Measurements from ENCODE around the gene UTS2R.

UTS2R gene

DNA sequence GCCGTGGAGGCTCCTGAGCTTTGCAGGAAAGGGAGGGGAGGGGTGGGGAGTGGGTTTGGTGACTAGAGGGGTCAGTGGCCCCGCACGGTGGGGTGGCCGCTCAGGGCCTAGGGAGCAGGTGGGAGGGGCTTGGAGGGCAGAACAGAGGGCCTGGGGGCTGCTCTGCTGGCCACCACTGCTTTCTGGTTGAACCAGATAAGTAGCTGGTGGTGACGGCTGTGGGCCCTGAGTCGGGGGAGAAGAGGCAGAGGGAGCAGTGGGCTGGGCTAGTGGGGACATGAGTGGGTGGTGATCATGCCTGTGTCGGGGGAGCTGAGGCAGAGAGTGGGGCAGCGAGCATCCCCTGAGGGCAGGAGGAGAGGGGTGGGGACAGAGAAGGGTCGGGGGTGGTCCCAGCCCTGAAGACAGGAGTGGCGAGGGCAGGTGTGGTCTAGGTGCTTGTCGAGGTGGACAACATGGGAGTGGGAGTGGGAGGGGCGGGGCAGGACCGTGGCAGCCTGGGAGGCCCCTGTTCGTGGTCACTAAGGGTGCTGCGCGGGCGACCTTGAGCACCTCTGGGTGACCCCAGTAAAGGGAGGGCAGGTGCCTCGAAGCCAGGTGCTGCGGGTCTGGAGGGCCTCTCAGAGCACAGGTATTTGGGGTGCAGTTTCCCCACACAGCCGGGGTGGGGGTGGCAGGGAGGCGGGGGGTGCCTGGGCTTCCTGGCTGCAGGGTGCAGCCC, 47.9 kb upstream of the UTS2R start:
- Histone ChIP-seq H3K9me3 (ENCODE audit: insufficient read depth, low read length, severe bottlenecking) (no peaks in the 10 kb centered on the region), H3K79me2 (ENCODE audit: insufficient read depth, low read length) (no peaks in the 10 kb centered on the region), H3K4me1 (ENCODE audit: insufficient read depth, low read length) (peaks cover 9% of the 10 kb centered on the region; the same call in 1 of the 2 replicates), H3K9ac (ENCODE audit: low read depth, low read length) (no peak overlapping the region), H2AFZ (ENCODE audit: low read depth, low read length) (no peak overlapping the region), H4K20me1 (ENCODE audit: insufficient read depth, low read length) (no peaks in the 10 kb centered on the region), H3K36me3 (ENCODE audit: insufficient read depth, low read length) (no peaks in the 10 kb centered on the region), H3K27me3 (ENCODE audit: insufficient read depth, low read length, poor library complexity) (no peaks in the 10 kb centered on the region), H3K4me2 (ENCODE audit: insufficient read depth, low read length) (no peak overlapping the region), H3K4me3 (ENCODE audit: low read depth in 1 of 2, low read length in 2 of 2) (no peak overlapping the region), H3K27ac (ENCODE audit: low read length) (no peak overlapping the region)
- ATAC-seq (ENCODE audit: insufficient read depth, low read depth), result no peak
- DNase-seq, result no peak
- TF ChIP-seq, protein P1, sequence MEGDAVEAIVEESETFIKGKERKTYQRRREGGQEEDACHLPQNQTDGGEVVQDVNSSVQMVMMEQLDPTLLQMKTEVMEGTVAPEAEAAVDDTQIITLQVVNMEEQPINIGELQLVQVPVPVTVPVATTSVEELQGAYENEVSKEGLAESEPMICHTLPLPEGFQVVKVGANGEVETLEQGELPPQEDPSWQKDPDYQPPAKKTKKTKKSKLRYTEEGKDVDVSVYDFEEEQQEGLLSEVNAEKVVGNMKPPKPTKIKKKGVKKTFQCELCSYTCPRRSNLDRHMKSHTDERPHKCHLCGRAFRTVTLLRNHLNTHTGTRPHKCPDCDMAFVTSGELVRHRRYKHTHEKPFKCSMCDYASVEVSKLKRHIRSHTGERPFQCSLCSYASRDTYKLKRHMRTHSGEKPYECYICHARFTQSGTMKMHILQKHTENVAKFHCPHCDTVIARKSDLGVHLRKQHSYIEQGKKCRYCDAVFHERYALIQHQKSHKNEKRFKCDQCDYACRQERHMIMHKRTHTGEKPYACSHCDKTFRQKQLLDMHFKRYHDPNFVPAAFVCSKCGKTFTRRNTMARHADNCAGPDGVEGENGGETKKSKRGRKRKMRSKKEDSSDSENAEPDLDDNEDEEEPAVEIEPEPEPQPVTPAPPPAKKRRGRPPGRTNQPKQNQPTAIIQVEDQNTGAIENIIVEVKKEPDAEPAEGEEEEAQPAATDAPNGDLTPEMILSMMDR (IDR thresholded peaks at IDR 0.05; ENCODE audit: borderline replicate concordance, extremely low read depth, low read length, poor library complexity, severe bottlenecking), result no peak

GRCh38 chr17:82324566-82325285, 46.8 kb upstream of the UTS2R start:
- Histone ChIP-seq H3K27me3 (ENCODE audit: insufficient read depth, low read length, poor library complexity) (no peaks in the 10 kb centered on the region), H2AFZ (ENCODE audit: low read depth, low read length) (no peak overlapping the region), H3K4me1 (ENCODE audit: insufficient read depth, low read length) (peaks cover 9% of the 10 kb centered on the region; the same call in 1 of the 2 replicates), H3K36me3 (ENCODE audit: insufficient read depth, low read length) (no peaks in the 10 kb centered on the region), H3K9ac (ENCODE audit: low read depth, low read length) (no peak overlapping the region), H3K4me2 (ENCODE audit: insufficient read depth, low read length) (no peak overlapping the region), H3K27ac (ENCODE audit: low read length) (no peak overlapping the region), H3K79me2 (ENCODE audit: insufficient read depth, low read length) (no peaks in the 10 kb centered on the region), H3K4me3 (ENCODE audit: low read depth in 1 of 2, low read length in 2 of 2) (no peak overlapping the region), H3K9me3 (ENCODE audit: insufficient read depth, low read length, severe bottlenecking) (no peaks in the 10 kb centered on the region), H4K20me1 (ENCODE audit: insufficient read depth, low read length) (no peaks in the 10 kb centered on the region)
- DNase-seq (no peak), ATAC-seq (ENCODE audit: insufficient read depth, low read depth) (no peak)
- TF ChIP-seq EZH2 (IDR thresholded peaks at IDR 0.05; ENCODE audit: borderline replicate concordance, low read depth, low read length, severe bottlenecking), result no peak
- TF ChIP-seq, protein P1 (IDR thresholded peaks at IDR 0.05; ENCODE audit: borderline replicate concordance, extremely low read depth, low read length, poor library complexity, severe bottlenecking), result no peak

DNA sequence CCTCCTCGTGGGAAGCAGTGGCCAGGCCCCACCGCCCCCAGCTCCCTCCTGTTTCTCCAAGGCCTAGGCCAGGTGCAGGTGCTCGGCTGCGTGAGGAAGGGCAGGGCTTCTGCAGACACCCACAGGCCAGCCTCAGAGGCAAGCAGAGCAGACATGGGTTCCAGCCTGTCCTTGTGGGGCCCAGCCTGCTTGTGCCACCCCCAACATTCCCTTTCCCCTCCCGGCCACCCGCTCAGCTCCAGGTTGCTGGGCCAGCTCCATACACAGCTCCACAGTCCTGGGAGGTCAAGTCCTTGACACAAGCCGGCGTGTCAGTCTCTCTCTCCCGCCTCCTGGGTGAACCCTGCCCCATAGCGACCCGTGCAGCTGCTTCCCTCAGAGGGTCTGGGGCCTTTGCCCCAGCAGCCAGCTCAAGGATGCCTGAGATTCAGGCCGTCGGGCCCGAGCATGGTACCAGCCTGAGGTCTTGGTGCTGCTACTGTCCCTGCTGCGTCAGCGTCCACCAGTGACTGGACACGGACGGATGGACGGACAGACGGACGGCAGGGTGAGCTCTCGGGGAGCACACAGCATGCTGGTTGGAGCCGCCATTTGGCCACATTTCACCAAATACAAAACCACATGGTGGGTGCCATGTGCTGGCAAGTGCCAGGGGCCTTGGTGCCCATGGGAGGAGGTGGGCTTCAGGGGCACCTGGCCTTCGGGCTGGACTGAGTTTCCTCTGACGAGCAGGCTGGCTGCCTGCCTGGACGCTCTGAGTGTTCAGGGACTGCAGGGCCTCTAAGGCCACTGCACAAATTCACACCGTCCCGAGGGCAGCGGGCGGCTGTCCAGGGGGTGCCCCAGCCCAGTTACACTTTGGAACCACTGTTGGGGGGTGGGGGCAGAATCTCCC, 46.0 kb upstream of the UTS2R start:
- no peaks in the 10 kb centered on the region for H4K20me1 ChIP-seq (ENCODE audit: insufficient read depth, low read length)
- TF ChIP-seq, protein P1 (IDR thresholded peaks at IDR 0.05; ENCODE audit: borderline replicate concordance, extremely low read depth, low read length, poor library complexity, severe bottlenecking), result no peak
- no peak for TF ChIP-seq EZH2 (IDR thresholded peaks at IDR 0.05; ENCODE audit: borderline replicate concordance, low read depth, low read length, severe bottlenecking)
- DNase-seq (no peak), ATAC-seq (ENCODE audit: insufficient read depth, low read depth) (no peak)
- no peak overlapping the region for H3K4me3 ChIP-seq (ENCODE audit: low read depth in 1 of 2, low read length in 2 of 2)
- no peak overlapping the region for H3K4me2 ChIP-seq (ENCODE audit: insufficient read depth, low read length)
- no peak overlapping the region for H2AFZ ChIP-seq (ENCODE audit: low read depth, low read length)
- H3K36me3 ChIP-seq (ENCODE audit: insufficient read depth, low read length), result no peaks in the 10 kb centered on the region
- H3K79me2 ChIP-seq (ENCODE audit: insufficient read depth, low read length), result no peaks in the 10 kb centered on the region
- no peak overlapping the region for H3K9ac ChIP-seq (ENCODE audit: low read depth, low read length)
- peaks cover 9% of the 10 kb centered on the region; the same call in 1 of the 2 replicates for H3K4me1 ChIP-seq (ENCODE audit: insufficient read depth, low read length)
- no peaks in the 10 kb centered on the region for H3K9me3 ChIP-seq (ENCODE audit: insufficient read depth, low read length, severe bottlenecking)
- no peak overlapping the region for H3K27ac ChIP-seq (ENCODE audit: low read length)
- no peaks in the 10 kb centered on the region for H3K27me3 ChIP-seq (ENCODE audit: insufficient read depth, low read length, poor library complexity)

Measured in DND-41 (cell line).